HuH-7 (cell line): ENCODE results near the gene POSTN.
"Not testable (repeated sequence)": the region's sequence is repeated elsewhere in the genome, so short reads cannot be mapped to it uniquely, and the experiment has no call there.

Experiments
- DNase-seq: peaks from one replicate; pipeline ENCODE4 v3.0.0; 2011; ENCODE audit warnings: low spot score

The POSTN gene

DNA sequence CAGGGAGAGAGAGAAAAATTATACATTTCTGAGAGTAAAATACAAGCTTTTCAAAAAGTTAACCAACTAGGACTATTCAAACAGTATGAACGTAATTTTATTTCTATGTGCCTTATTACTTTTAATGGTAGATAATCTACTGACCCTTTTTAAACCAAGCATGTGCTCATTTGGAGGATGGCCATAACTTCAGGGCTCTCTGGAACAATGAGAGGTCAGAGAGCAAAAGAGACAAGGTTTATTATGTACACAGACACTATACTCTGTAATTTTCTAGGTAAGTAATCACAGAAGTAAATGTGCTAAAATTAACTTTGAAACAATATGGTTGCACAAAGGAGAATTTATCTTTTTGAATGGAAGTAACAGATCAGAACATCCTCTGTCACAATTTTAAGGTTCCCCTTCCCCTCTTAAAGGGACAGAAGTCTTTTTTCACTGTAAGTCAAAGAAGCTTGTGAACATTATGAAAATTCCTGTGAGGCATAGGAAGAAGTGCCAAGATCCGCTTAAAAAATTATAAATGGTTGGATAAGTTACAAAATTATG, 1.0 kb downstream of the POSTN start:
- DNase-seq, result no peak

DNA sequence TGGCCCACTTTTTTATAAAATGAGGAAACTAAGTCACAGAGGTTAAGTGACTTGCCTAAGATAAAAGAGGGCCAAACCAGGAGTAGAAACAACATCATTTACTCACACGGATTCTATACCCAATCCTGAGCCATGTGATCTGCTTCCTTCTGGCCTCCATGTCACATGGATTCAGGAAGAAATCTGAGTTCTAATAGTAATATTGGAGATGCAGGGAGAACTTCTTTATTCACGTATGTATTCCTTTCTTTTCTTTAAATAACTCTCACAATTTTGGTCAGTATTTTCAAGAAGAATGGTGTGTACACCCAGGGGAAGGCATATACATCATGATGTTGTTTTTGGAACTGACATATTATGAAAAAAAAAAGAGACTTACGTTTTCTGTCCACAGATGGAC, 1.8 kb downstream of the POSTN start:
- DNase-seq, result no peak

DNA sequence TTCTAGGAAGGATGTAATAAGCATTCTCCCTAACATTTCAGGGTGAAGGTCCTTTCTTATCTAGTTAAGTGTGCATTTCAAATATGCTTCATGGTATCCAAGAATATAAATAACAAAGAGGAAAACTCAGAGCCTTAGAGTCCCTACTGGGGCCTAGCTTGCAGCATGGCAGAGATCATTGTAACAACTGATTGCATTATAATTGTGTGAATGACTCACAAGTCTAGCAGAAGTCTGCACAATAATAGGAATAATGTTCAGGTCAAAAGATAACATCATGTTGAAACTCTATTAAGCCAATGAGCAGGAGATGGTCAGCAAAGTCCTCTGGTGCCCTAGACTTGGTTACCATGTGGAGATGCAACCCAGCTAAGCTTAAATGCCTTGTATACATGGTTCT, 3.4 kb downstream of the POSTN start:
- DNase-seq, result no peak

DNA sequence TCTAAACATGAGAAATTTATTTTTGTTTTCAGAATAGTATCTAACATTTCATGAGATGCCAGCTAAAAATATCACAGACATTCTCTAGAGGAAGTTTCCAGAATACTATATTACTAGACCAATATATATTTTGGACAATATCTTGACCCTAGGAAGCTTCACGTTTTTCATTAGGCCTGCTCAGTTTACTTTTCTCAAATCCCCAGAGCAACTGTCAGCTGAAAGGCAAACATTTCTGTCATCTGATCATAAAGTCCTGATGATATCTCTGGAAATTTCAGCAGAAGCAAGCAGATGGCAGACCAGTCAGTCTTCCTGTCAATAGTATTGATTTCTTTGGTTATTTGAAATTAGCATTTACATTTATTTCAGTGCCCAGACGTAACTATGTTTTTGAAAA, 4.0 kb downstream of the POSTN start:
- no peak for DNase-seq

DNA sequence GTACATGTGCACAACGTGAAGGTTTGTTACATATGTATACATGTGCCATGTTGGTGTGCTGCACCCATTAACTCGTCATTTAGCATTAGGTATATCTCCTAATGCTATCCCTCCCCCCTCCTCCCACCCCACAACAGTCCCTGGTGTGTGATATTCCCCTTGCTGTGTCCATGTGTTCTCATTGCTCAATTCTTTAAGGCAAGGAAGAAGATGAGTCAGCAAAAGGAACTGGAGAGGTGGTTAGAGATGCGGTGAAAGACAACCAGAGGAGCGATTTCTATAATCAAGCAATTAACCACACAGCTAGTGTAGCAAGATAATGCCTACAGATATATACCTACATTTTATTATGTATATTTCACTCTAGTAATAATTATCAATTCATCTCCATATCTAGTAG, 9.2 kb downstream of the POSTN start:
- DNase-seq, result not testable (repeated sequence)

DNA sequence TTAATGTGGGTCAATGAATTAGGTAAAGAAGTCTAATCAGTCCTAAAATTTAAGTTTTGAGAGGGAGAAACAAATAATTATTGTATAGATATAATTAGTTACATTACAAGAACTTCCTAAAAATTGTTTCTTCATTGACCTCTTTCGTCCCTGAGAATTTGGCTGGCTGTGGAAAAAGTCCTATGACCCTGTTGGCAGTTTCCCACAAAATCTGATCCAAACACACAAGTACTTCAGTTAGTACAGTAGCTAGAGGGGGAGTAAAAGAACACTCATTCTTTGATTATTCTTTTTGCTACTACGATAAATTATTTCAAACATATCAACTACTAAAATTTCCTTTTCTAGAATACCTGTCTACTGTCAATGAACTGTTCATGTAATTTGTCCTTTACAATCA, 11.3 kb downstream of the POSTN start:
- DNase-seq, result no peak

DNA sequence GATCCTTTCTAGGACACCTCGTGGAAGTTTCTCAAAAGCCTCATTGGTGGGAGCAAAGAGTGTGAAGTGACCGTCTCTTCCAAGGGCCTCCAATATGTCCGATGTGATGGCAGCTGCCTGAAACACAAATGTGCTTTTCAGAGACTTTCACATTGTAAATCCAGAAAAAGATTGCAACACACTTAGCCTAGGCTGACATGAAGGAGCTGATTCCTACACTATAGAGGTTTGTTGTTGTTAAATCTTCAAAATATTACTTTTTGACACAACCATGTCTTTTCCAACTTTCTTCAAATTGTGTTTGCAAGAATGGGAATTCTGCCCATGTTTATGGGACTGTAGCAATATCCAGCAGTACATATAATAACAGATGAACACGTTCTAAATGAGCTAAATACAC, 12.4 kb downstream of the POSTN start:
- no peak for DNase-seq

DNA sequence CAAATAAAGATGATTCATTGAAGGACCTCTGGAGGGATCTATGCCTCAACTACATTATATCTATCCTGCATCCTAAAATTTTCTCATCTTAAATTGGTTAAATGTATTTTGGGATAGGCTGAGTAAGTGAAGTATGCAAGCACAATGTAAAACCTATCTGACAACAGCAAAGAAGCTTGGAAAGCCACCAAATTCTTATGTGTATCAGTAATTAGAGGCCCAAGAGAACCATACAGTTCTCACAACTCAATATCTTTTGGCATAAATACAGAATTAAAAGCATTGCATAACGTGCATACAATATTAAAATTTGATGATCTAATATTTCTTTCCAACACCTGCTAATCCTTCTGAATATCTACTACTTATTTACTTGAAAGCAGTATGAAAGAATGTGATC, 13.0 kb downstream of the POSTN start:
- DNase-seq, result no peak

DNA sequence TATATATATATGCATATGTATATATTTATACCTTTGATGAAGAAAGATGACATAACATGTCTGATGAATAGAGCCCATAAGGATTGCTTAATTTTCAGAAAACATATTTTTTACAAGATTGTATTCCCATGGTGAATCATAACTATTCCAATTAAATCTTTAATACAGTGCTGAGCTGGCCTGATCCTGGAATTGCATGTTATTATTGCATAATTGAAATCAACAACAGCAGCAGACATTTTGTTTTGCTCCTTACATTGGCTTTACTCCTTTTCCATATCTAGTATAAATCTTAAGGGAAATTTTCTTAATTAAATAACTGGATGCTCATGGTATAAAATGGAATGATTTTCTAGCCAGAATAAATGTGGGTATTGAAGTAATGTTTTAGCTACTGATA, 22.0 kb downstream of the POSTN start:
- DNase-seq, result no peak

DNA sequence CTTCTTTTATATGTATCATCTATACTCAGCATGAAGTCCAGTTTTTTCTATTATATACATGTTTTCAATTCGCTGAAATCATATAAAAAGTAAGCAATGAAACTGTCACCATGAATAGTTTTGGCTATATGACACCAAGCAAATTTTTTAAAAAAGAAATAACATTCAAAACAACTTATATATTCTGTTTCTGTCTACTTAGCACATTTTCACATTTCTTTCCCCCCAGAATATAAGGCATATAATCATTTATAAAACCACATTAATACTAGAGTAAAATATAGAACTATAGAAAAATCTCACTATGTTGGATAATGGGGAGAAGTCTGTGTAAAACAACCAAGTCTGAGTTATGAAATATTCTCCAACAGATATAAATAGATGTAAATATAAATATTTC, 33.1 kb downstream of the POSTN start:
- DNase-seq, result no peak

DNA sequence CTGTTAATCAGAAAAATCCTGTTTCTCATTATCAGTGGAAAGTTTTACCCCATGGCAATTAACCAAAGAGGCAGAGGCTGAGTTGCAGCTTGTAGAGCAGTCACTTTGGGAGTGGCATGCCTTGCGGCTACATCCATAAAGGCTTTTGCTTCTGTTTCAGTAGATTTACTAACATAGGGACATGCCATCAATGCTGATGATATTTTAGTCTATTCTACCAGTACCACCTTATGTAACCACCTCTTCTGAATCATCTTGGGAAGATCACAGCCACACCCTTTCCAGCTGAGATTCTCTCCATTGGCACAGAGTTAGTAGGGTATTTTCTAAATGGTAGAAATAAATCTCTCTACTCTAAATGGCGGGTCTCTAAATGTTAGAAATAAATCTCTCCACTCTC, 37.5 kb downstream of the POSTN start:
- DNase-seq, result no peak

DNA sequence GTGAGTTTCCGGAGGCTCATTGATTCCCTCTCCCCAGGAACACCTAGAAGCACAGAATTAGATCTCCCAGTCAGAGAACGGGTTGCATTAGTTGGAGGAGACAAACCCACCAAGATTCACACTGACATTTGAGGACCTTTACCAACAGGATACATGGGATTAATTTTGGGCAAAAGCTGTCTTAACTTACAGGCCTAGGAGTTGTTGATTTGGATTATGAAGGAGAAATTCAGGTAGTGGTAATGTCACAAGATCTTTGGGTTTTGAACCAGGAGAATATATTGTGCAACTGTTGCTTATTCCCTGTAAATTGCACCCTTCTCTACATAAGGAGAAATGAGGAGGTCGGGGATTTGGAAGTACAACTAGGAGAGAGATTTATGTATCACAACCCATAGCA, 38.0 kb downstream of the POSTN start:
- no peak for DNase-seq

DNA sequence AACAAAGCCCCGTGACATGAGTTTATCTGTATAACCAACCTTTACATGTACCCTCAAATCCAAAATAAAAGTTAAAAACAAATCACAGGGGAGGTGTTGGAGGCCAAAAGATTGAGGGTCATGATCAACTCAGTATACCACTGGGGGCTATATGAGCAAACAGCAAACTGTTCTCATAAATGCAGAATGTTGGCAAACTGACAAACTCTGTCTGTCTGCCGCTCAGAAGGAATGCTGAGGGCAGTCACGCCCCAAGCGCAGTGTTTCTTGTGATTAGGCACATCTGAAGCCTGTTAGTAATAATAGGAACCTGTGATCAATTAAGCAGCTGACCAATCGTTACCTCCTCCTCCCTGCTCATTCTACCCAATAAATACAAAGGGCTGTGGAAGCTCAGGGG, 39.8 kb downstream of the POSTN start:
- DNase-seq, result not testable (repeated sequence)

DNA sequence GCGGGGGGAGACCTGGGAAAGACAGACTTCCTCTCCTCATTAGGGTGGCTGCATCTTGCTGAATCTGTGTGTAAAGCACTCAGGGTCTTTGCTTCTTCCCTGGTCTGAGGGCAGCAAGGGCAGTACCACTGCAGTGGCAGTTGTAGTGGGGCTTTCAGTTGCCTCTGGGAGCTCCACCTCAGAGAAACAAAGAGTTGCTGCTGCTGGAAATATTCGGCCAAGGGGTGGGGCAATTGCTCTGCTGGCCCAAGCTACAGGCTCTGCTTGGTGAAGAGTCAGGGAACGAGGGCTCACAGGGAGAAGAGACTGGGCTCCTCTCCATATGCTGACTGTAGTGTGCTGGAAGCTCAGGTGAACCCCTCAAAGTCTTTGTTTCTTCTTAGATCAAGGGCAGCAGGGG, 52.5 kb downstream of the POSTN start:
- DNase-seq, result no peak

DNA sequence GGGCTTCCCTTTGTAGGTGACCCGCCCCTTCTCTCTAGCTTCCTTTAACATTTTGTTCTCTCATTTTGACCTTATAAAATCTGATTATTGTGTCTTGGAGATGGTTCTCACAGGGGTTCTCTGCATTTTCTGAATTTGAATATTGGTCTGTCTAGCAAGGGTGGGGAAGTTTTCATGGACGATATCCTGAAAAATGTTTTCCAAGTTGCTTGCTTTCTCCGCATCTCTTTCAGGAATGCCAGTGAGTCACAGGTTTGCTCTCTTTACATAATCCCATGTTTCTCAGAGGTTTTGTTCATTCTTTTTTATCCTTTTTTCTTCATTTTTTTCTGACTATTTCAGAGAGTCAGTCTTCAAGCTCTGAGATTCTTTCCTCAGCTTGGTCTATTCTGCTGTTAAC, 53.6 kb downstream of the POSTN start:
- DNase-seq, result no peak

DNA sequence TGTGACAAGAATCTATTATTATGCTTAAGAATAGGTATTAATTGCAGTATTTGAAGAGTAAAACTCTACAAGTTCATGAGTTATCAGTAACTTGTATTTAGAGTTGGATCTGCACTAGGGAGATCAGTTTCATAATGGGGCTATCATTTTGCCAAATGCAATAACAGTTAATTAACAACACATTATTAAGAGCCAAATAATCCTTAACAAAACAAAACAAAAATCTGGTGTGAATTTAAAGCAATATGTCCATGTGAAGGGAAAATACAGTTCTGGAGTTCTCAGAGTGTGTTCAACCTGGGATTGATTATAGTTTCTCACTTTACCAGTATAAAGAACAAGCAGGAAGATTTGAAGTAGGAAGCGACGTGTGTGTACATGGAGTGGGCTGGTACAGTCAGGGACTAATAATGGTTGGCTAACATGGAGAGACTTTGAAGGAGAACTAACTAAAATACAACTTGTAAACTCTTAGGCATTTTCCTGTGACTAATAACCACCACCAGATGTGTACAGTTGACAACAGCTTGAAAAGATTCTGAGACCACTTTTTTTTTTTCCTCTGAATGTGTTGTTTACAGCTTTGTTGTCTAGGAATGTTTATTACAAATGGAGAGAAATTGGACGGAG, 58.5 kb downstream of the POSTN start:
- DNase-seq, result no peak

DNA sequence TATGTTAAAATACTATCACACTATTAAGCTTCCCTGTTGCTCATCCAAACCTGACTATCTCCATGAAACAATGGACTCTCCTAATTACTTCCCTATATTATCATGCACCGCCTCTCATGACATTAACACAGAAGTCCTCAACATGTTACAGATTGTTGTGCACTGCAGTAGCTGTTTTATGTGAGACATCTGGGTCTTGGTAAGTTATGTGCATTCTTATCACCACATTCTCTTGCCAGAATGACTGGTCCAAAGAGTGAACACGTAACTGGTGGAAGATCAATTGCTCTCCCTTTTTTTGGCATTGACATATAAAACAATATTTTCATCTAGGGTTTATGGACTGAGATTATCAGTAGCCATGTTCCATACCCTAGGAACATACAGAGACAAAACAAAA, 59.4 kb downstream of the POSTN start:
- DNase-seq, result no peak

DNA sequence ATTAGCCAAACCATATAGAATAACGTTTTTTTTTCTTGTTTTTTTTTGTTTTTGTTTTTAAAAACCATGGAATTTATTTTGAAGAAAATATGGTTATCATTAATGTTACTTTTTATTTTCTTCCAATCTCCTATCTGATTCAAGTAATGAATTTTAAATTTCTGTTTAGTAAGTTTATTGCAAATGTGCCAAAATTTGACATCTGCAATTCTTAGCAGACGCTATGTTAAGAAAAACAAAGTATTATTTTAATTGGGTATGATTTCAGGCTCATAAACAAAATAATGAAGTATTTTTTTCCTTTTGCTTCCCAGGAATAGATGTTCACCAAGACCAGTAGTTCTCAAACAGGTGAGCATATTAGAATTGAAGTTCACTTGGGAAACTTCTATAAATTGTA, 63.1 kb downstream of the POSTN start:
- DNase-seq, result no peak

DNA sequence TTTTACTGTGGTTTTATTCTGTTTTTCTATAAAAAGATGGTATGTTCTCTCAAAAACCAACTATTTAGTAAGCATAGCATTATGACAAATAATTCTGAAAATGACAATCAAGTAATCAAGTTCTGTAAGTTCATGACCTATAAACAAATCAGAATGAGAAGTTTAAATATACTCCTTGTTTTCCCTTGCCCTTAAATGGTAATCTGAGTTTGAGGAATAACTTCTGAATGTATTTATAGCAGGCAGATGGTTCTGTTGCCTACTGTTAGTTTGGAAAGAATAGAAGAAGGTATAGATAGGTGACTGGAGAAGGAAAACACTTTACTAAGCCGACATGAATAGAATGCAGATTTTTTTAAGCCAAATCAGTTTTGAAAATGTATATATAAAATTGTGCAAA, 63.9 kb downstream of the POSTN start:
- no peak for DNase-seq

DNA sequence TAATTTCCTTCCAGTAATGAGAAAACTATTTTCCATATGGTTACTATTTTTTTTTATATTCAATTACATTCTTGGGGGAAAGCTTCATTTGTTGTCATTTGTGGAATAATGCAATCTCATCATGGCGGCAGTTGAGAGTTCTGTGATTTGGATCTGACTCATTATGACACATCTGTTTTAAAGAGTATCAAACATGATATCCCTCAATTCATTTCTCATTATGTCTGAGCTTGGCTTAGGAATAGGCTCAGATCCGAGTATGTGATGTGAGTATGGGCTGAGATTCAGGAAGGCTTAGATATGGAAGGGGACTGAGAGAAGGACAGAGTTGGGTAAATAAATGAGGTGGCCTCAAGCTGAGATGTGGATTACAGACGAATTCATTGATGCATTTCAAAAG, 64.4 kb downstream of the POSTN start:
- DNase-seq, result no peak

DNA sequence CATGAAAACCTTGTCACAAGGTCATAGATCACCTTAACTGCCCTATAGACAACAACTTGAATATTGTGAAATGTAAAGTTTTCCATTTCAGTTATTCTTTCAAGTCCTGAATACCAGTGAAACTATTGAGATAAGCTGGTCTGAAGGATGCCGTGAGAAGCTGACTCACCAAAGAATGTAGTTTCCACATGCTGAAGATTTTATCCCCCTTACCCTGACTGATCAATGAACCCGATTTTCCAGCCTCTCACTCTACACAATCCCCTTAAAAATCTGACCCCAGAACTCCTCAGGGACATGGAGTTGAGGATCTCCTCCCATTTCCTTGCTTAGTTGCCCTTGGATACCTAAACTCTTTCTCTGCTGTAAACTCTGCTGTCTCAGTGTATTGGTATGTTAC, 67.5 kb downstream of the POSTN start:
- no peak for DNase-seq

DNA sequence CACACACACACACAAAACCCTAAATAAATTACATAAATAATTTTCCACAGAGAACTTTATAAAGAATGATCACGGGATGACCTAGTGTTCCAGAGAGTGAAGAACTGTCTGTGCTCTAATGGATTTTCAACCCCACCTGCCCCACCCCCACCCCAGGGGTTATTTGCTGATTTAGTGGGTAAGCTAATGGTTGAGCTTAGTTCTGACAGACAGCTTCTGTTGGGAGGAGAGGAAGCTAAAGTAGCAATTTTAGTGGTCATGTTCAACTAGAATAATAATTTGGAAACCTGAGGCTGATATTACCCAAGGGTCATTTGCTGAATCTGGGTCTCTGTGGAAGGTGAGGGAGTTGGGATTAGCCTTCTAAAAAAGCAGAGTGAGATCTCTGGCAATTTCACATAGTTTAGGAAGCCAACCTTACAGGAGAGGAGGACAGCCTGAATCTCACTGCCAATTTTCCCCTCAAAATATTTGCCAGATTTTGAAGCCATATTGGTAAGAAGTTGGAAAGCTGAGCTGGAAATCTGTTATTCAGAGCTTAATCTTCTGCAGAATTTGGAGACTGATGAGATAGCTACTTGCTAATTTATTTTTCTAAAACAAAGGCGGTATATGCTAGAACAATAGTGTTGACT, 68.7 kb downstream of the POSTN start:
- DNase-seq, result no peak

DNA sequence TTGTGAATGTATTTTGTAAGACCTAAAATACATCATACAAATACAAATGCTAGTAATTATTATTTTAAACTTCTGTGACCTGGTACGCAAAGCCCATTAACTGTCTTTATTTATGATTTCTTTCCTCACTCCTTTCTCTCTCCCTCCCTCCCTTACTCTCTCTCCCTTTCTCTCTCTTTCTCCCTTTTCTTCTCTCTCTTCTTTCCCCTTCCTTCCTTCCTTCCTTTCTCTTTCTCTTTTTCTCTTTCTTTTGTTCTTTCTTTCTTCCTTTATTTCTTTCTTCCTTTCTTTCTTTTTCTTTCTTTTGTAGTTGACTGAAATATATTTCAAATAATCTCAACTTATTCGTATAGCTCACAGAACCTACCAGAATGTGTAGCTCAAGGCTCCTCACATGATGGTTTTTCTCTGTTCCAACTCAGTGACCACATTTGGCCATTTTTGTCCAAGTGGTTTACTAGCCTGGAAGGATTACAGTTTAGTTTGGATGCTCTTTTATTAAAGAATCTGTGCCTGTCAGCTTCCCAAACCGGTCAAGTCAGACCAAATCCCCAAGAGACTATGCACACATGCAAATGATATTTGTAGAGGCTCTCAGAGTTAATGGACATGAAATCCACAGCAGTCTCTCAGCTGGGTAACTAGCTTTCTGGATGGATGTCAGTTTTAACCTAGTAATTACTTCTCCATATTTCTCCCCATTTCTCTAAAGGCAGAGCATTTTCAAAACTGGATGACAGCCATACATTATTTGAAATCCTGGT, 71.7 kb downstream of the POSTN start:
- DNase-seq, result no peak
